Astrocyte (in vitro differentiated cells and primary cell): ENCODE results near the gene CXXC4. TPM values are rescaled to one million over a fixed set of nuclear protein-coding genes. Genes with fewer than 3 reads are reported as not detected.

Experiments
- DNase-seq: peaks from one replicate; pipeline ENCODE4 v3.0.0-alpha.2; 2010; ENCODE audit warnings: low read depth
- FAIRE-seq: peaks from 2 replicates; lab custom pipeline; 2011; peaks lifted over from hg19 to GRCh38; lab: Jason Lieb, UNC
- H2AFZ ChIP-seq: 2 replicates; pipeline ENCODE4 v1.6.0; 2012; ENCODE audit warnings: low read depth, low read length, inconsistent platforms
- H3K27ac ChIP-seq: 2 replicates; pipeline ENCODE4 v1.5.1; 2011; ENCODE audit warnings: low read depth, low read length, inconsistent platforms
- H3K27me3 ChIP-seq: 2 replicates; pipeline ENCODE4 v1.6.0; 2011; ENCODE audit warnings: low read length, inconsistent platforms; ENCODE audit not compliant: insufficient read depth
- H3K36me3 ChIP-seq: 2 replicates; pipeline ENCODE4 v1.5.1; 2011; ENCODE audit warnings: low read length, inconsistent platforms; ENCODE audit not compliant: insufficient read depth
- H3K4me1 ChIP-seq: 2 replicates; pipeline ENCODE4 v1.5.1; 2011; ENCODE audit warnings: low read length, inconsistent platforms; ENCODE audit not compliant: insufficient read depth
- H3K4me2 ChIP-seq: 2 replicates; pipeline ENCODE4 v1.6.0; 2012; ENCODE audit warnings: low read length, inconsistent platforms
- H3K4me3 ChIP-seq: 2 replicates; pipeline ENCODE4 v1.5.1; 2011; ENCODE audit warnings: low read depth, mild to moderate bottlenecking, low read length, inconsistent platforms; ENCODE audit not compliant: insufficient read depth
- H3K79me2 ChIP-seq: 2 replicates; pipeline ENCODE4 v1.6.0; 2012; ENCODE audit warnings: mild to moderate bottlenecking, low read length, inconsistent platforms; ENCODE audit not compliant: insufficient read depth
- H3K9ac ChIP-seq: 2 replicates; pipeline ENCODE4 v1.6.0; 2012; ENCODE audit warnings: mild to moderate bottlenecking, low read length, inconsistent platforms
- H3K9me3 ChIP-seq: 2 replicates; pipeline ENCODE4 v1.5.1; 2012; ENCODE audit warnings: low read depth, mild to moderate bottlenecking, low read length, inconsistent platforms; ENCODE audit not compliant: insufficient read depth
- H4K20me1 ChIP-seq: 2 replicates; pipeline ENCODE4 v1.6.0; 2012; ENCODE audit warnings: low read length, inconsistent platforms; ENCODE audit not compliant: insufficient read depth
- H3K27ac Mint-ChIP-seq: one replicate; pipeline ENCODE4 v1.8.0; 2021; ENCODE audit warnings: mild to moderate bottlenecking, mixed read lengths; ENCODE audit not compliant: unreplicated experiment
- H3K27me3 Mint-ChIP-seq: one replicate; pipeline ENCODE4 v1.8.0; 2021; ENCODE audit warnings: low read depth, mixed read lengths; ENCODE audit not compliant: unreplicated experiment
- H3K36me3 Mint-ChIP-seq: one replicate; pipeline ENCODE4 v1.8.0; 2021; ENCODE audit warnings: low read depth, mixed read lengths; ENCODE audit not compliant: unreplicated experiment
- H3K4me1 Mint-ChIP-seq: one replicate; pipeline ENCODE4 v1.8.0; 2021; ENCODE audit warnings: low read depth, mixed read lengths; ENCODE audit not compliant: unreplicated experiment
- H3K4me3 Mint-ChIP-seq: one replicate; pipeline ENCODE4 v1.8.0; 2021; ENCODE audit warnings: mild to moderate bottlenecking, moderate library complexity, mixed read lengths; ENCODE audit not compliant: unreplicated experiment
- H3K9me3 Mint-ChIP-seq: one replicate; pipeline ENCODE4 v1.8.0; 2021; ENCODE audit warnings: mild to moderate bottlenecking, mixed read lengths; ENCODE audit not compliant: unreplicated experiment
- CTCF ChIP-seq: IDR thresholded peaks from 2 replicates; pipeline ENCODE4 v1.5.1; 2011; ENCODE audit warnings: low read depth, mild to moderate bottlenecking, inconsistent platforms, low read length, moderate library complexity; ENCODE audit not compliant: insufficient read depth
- EZH2 ChIP-seq: IDR thresholded peaks from 2 replicates; pipeline ENCODE4 v1.6.1; 2012; ENCODE audit warnings: mild to moderate bottlenecking, low read length, inconsistent platforms; ENCODE audit not compliant: insufficient read depth
- total RNA-seq: library from RNA; stranded (reverse); gene quantifications from 2 replicates; pipeline ENCODE4 v1.2.1, GENCODE V29; 2021

The CXXC4 gene
- total RNA-seq, 1 donor from 2014 or later = 10.6 TPM

- H3K36me3 Mint-ChIP-seq = no peaks in the 10 kb centered on the region
- H3K9me3 ChIP-seq = no peaks in the 10 kb centered on the region
These were observed 29.5 kb downstream of the CXXC4 start for GRCh38 chr4:104465201-104465600.

DNA sequence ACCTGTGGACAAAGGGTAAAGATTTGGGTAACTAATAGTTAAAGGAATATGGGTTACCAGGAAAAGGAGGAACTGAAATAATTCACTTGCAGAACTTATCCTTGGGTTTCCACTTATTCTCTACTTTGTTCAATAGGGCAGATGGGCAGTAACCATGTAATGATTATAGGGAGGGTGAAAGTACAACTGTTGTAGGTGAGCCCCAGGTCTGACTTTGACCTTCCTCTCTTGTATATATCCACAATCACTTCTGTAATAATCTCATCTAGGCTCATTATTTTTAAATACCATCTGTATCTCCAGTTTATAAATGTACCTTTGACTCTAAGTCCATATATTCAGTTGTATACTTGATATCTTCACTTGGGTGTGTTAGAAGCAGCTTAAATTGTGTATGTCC, 32.1 kb downstream of the CXXC4 start:
- no peak overlapping the region for H3K4me3 ChIP-seq
- FAIRE-seq (no peak), DNase-seq (no peak)
- H3K27ac ChIP-seq = no peak overlapping the region
- H3K4me3 Mint-ChIP-seq = no peak overlapping the region
- H3K4me2 ChIP-seq = no peak overlapping the region
- H3K36me3 Mint-ChIP-seq = no peaks in the 10 kb centered on the region
- no peaks in the 10 kb centered on the region for H3K36me3 ChIP-seq
- H3K9ac ChIP-seq = no peak overlapping the region
- no peak overlapping the region for H2AFZ ChIP-seq
- TF ChIP-seq CTCF (no peak), EZH2 (no peak)
- H3K27me3 ChIP-seq = no peaks in the 10 kb centered on the region
- H3K9me3 Mint-ChIP-seq = no peaks in the 10 kb centered on the region
- no peak overlapping the region for H3K27ac Mint-ChIP-seq
- H3K27me3 Mint-ChIP-seq = no peaks in the 10 kb centered on the region
- no peaks in the 10 kb centered on the region for H3K9me3 ChIP-seq
- no peaks in the 10 kb centered on the region for H3K4me1 Mint-ChIP-seq
- H3K4me1 ChIP-seq = no peaks in the 10 kb centered on the region
- H4K20me1 ChIP-seq = no peaks in the 10 kb centered on the region
- H3K79me2 ChIP-seq = no peaks in the 10 kb centered on the region

More at GRCh38 chr4:104465201-104465600, 29.5 kb downstream of the CXXC4 start:
- Histone ChIP-seq H4K20me1 (no peaks in the 10 kb centered on the region), H3K9ac (no peak overlapping the region), H2AFZ (no peak overlapping the region), H3K79me2 (no peaks in the 10 kb centered on the region), H3K4me3 (no peak overlapping the region), H3K4me1 (no peaks in the 10 kb centered on the region), H3K27ac (no peak overlapping the region), H3K36me3 (no peaks in the 10 kb centered on the region), H3K4me2 (no peak overlapping the region), H3K27me3 (no peaks in the 10 kb centered on the region)
- Mint-ChIP-seq H3K27me3 (no peaks in the 10 kb centered on the region), H3K27ac (no peak overlapping the region), H3K4me3 (no peak overlapping the region), H3K4me1 (no peaks in the 10 kb centered on the region), H3K9me3 (no peaks in the 10 kb centered on the region)
- no peak for DNase-seq
- TF ChIP-seq CTCF (no peak), EZH2 (no peak)
- no peak for FAIRE-seq

- Histone ChIP-seq H4K20me1 (no peaks in the 10 kb centered on the region), H3K4me1 (no peaks in the 10 kb centered on the region), H3K27ac (no peak overlapping the region), H3K27me3 (no peaks in the 10 kb centered on the region), H3K4me2 (no peak overlapping the region), H3K36me3 (no peaks in the 10 kb centered on the region), H3K79me2 (no peaks in the 10 kb centered on the region), H3K9ac (no peak overlapping the region), H3K4me3 (no peak overlapping the region), H3K9me3 (no peaks in the 10 kb centered on the region), H2AFZ (no peak overlapping the region)
- Mint-ChIP-seq H3K27ac (no peak overlapping the region), H3K27me3 (no peaks in the 10 kb centered on the region), H3K9me3 (no peaks in the 10 kb centered on the region), H3K4me1 (no peaks in the 10 kb centered on the region), H3K4me3 (no peak overlapping the region), H3K36me3 (no peaks in the 10 kb centered on the region)
- TF ChIP-seq CTCF = no peak
- TF ChIP-seq EZH2 = no peak
- DNase-seq (no peak), FAIRE-seq (no peak)
These were observed 37.2 kb downstream of the CXXC4 start for GRCh38 chr4:104457308-104457981.
